CD4-positive, alpha-beta T cell treated with Interleukin-12 subunit alpha and Interleukin-12 subunit beta, for 1 hour (primary cell): ENCODE data around the gene KRT82.
"Not testable (repeated sequence)": the region's sequence is repeated elsewhere in the genome, so short reads cannot be mapped to it uniquely, and the experiment has no call there.

Source experiments
- DNase-seq: peaks from one replicate; pipeline ENCODE4 v3.0.0-alpha.2; 2020

The KRT82 gene

DNA sequence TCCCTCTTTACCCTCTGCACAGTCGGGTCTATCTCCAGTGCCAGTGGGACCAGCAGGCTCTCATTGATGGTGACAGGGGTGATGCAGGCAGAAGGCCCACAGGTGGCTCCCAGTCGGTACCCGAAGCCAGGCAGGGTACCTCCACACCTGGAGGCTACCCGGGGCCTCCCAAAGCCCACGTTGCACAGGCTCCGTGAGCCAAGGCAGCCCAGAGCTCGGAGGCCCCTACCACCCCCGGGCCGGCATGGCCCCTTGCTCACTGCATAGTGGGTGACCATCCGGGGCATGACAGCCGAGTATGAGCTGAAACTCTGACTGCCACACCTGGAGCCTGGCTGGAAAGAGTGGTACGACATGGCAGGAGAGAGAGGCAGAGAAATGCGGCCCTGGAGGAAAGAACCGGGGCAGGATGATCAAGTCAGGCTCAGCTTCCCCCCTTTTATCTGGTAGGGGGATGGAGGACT lies at the start of gene KRT82:
KRT82 (minus strand) TSS at position 414 of the 464 bp plus-strand sequence; CDS start at position 356, 58 bp downstream.
- no peak for DNase-seq

DNA sequence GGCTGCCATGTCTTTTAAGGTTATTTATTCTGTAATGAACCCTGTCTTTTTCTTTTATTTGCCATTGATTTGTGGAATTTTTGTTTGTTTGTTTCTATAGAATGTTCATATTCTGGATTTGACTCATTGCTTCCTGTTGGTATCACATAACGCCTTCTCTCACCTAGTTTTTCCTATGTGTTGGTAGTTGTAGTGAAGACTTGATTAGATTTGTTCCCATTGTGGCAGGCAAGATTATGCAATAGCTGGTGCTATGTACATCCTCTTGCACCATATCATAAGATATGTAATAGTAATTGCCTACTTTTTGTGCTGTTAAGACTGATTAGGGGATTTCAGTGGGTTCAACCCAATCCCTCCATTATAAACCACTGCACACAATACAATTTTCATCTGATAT lies 49.7 kb upstream of the KRT82 start:
- no peak for DNase-seq

- DNase-seq, result no peak
Observed at GRCh38 chr12:52454411-52455201, 48.5 kb upstream of the KRT82 start.

- DNase-seq, result no peak
Observed at GRCh38 chr12:52452101-52452500, 46.0 kb upstream of the KRT82 start, which contains the start of gene KRT6B. TSS of gene KRT6B (minus strand) at chr12:52452146. CDS start at chr12:52452078, 68 bp downstream.

DNA sequence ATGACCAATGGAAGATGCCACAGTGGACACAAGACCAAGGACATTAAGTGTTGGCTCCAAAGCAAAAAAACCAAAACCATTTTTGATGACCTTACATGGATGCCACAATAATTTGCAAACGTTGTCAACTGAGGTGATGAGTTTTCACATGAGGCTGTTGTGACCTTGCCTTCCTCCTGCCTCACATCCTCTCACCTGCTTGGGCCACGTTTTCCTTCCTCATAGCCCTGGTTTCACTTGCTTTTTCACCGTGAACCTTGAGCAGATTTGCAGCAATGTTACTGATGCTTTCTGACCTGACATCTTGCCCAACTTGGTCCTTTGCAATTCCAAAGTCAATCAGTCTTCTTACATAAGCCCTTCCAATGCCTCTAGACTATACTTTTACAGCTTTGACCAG lies 42.1 kb upstream of the KRT82 start:
- DNase-seq, result no peak

GRCh38 chr12:52447196-52447595 lies 41.1 kb upstream of the KRT82 start:
- not testable (repeated sequence) for DNase-seq

DNA sequence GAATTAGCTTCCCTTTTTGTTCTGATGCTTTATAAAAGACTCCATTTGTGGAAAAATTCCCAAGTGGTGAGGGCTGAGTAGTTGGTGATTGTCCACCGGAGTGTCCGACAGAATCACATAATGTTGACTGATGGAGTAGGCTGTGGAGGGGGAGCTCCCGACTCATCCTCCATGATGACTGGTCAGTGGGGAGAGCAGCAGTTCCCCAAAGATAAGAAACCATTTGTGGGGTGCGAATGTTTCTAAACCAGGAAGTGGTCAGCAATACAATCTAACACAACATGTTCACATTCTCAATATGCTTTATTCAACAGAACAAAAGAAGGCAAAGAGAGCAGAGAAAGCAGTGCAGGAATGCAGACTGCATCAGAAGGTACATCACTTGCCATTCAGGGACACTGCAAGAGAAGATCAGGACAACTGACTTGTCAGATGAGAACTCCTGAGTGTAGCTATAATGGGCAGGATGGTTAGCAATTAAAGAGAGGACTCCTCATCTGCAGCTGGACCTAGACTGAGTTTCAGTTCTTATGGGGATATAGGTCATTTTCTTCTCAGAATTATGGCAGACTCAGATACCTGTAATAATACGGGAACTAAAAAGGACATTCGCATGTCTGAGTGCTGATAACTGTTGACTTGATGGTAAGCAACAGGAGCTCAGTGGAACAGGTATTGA lies 40.4 kb upstream of the KRT82 start:
- no peak for DNase-seq

DNA sequence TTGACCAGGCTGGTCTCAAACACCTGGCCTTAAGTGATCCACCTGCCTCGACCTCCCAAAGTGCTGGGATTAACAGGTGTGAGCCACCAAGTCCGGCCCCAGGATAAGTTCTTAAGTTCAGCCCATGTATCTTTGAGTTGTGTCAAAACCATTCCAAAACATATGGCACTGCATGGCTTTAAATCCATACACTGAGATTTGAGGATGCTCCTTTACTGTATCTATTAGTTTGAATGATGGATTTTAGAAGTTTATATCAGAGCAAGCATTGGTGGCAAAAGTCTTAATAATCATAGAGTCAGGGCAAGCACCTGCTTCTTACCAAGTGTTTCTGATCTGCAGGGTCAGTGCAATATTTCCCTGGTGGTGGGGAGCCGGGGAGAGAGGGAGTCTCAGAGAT lies 39.7 kb upstream of the KRT82 start:
- DNase-seq, result no peak

DNA sequence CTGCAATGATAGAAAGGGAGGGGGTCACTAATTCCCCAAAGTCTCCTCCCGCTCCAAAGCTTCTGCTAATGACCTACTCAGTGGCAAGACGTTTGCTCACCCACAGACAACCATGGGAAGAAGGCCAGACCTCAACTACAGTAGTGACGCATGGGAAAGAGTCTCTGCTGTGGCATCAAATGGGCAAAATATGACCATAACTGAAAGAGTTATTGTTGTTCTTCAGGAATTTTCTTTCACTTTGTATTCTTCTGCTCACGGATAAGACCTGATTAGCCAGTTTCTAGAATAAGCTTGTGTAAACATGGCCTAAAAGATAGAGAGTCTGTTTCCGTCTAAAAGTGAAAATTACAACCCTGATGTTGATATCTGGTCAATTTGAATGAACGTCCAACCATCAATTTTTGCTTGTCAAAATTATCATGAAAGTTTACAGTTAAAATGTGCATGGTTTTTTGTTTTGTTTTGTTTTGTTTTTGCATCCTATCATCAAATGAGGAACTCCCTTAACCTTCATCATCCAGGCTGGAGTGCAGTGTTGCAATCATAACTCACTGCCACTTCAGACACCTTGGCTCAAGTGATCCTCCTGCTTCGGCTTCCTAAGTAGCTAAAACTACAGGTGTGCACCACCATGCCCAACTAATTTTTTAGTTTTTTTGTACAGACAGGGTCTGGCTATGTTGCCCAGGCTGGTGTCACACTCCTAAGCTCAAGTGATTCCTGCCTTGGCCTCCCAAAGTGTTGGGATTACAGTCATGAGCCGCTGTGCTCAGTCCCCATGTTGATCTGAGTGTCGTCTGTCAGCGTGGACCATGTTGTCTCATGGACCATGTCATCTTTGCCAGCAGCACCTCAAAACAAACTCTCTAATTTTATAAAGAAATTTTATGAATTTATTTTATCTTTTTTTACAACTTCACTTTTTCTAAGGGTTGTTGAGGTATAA lies 38.8 kb upstream of the KRT82 start:
- DNase-seq, result no peak

DNA sequence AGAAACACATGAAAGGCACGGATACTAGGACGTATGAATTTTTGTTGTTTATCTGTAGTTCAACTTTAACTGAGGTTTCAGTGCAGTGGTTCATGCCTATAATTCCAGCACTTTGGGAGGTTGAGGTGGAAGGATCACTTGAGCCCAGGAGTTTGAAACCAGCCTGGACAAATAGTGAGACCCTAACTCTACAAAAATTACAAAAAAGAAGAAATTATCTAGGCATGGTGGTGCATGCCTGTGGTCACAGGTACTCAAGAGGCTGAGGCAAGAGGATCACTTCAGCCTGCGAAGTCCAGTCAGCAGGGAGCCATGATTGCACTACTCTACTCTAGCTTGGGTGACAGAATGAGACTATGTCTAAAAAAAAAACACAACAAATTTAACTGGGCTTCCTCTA lies 37.8 kb upstream of the KRT82 start:
- DNase-seq, result no peak

GRCh38 chr12:52442600-52443061 lies 36.5 kb upstream of the KRT82 start:
- no peak for DNase-seq

DNA sequence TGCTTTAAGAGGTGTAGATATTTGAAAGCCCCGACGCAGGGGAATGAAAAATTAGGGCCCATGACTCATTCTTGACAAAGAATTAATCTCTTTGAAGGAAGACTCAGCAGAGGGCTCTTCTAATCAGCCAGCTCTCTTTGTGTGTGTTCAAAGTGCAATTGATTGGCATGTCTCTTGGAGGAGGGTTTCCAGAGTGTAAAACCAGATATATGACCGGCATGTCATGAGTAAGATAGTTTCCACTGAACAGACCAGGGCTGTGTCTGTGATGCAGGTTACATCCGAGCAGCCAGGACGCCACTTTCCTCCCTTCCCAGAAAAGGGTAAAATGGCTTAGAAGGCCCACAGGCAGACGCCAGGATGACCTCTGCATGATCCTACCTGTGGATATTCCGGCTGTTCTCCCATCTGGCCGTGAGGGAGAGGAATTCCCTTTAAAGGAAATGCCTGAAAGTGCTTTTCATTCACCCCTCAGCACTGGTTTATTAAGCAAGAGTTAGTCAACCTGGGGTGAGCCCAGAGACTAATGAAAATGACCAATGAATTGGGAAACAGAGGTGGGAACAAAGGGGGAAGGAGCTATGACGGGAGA lies 35.3 kb upstream of the KRT82 start:
- DNase-seq, result no peak

- DNase-seq, result no peak
Observed at GRCh38 chr12:52440821-52441319, 34.7 kb upstream of the KRT82 start.

GRCh38 chr12:52439845-52440244 lies 33.7 kb upstream of the KRT82 start:
- no peak for DNase-seq

GRCh38 chr12:52439420-52439819 lies 33.3 kb upstream of the KRT82 start:
- no peak for DNase-seq

DNA sequence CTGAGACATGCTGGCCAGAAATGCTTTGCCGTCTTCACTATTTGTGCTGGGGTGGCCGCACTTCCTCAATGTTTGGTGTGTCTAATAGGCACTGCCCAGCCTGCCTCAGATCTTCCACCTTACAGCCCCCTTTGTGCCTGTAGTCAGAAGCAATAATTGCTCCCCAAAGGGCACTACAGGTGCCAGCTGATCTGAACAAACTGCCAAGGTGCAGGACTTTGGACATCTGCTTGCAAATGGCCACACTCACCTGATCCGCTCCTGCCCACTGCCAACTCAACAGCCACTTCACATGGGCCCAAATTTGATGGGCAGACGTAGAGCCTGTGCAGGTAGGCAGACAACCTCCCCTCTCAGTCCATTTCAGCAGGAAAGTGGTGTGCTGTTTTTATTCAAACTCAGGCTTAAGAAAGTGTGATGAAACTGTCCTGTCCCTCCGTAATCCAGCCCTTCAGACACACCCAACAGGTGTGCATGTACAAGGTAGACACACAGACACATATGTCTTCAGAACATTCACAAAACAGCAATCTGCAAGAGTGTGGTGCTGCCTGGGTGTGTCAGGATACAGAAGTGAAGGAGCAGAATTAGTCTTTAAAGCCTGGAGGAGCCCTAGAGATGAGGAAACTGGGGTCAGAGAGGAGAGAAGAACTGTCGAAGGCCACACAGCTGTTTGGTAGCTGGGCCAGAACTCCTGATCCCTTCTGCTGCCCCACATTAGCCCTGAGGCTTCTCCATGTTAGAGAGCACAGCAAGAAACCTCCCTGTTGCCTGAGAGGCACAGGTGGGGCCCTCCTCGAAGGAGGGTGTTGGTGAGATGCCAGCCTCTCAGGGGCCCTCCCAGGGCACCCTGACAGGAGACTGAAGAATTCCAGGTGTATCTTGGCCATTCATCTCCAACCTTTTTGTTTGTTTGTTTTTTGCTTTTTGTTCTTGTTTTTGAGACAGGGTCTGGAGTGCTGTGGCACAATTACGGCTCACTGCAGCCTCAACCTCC lies 32.5 kb upstream of the KRT82 start:
- DNase-seq, result no peak

DNA sequence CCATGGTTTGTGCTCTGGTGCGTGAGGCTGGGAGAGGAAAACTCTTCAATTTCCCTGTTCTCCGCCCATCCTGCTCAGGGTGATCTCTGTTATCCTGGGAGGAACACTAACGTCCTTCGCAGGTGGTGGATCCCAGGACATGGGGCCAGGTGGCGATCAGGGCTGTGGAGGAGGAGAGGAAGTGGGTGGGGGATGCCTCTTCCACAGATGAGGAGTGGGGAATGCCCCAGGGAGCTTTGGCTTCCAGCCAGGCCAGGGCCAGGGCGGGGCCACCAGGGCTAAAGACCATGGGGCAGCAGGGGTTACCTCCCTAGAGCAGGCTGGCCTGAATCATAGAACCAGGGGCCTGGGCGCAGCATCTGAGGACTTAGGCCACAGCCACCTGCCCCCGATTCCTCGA lies 31.4 kb upstream of the KRT82 start:
- no peak for DNase-seq

GRCh38 chr12:52436828-52437474 lies 30.8 kb upstream of the KRT82 start:
- no peak for DNase-seq

- no peak for DNase-seq
Observed at GRCh38 chr12:52436000-52436827, 30.1 kb upstream of the KRT82 start.

DNA sequence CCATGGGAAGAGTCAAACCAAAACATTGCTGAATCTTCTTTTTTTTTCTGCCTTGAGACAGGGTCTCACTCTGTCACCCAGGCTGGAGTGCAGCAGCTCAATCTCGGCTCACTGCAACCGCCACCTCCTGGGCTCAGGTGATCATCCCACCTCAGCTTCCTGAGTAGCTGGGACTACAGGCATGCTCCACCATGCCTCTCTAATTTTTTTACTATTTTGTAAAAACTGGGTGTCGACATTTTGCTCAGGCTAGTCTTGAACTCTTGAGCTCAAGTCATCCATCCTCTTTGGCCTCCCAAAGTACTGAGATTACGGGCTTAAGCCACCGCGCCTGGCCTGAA lies 29.5 kb upstream of the KRT82 start:
- DNase-seq, result no peak
